HG03439 (cell line): Measurements from ENCODE around the gene AFF1.

Experiments used
- ATAC-seq: cut with Tn5 transposase; IDR thresholded peaks from one replicate; pipeline ENCODE4 v1.9.1; 2021; ENCODE audit warnings: mild to moderate bottlenecking, moderate library complexity; ENCODE audit not compliant: unreplicated experiment

Gene AFF1

DNA sequence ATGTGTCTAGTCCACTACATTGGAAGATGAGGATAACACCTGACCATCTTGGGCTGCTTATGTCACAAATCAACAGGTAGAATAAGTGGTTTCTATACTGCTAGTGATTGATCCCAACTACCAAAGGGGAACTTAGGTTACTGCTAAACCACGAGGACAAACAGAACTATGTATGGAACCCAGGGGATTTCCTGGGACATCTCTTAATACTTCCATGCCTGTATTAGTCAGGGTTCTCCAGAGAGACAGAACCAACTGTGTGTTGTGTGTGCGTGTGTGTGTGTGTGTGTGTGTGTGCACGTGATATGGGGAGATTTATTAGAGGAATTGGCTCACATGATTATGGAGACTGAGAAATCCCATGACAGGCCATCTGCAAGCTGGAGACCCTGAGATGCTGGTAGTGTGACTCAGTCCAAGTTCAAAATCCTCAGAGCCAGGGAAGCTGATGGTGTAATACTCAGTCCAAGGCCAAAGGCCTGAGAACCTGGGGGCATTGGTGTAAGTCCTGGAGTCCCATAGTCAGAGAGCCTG lies 16.2 kb upstream of the AFF1 start:
- no peak for ATAC-seq

DNA sequence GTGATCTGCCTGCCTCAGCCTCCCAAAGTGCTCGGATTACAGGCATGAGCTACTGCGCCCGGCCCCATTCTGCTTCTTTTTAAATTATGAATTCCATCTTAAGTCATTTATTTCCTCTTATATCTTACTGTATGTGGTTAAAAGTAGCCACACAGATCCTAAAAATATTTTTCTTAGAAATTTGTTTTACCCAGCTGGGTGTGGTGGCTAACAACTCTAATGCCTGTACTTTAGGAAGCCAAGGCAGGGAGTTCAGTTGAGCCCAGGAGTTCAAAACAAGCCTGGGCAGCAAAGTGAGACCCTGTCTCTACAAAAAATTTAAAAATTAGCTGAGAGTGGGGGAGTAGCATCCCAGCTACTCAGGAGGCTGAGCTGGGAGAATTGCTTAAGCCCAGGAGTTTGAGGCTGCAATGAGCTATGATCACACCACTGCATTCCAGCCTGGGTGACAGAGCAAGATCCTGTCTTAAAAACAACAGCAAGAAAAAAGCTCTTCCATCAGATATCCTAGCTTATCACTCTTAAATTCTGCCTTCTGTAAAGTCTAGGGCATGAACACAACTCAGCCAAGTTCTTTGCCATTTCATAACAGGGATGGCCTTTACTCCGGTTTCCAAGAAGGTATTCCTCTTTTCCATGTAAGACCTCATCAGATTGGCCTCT lies 15.1 kb upstream of the AFF1 start:
- ATAC-seq: no peak

GRCh38 chr4:86921608-86922252 lies 13.1 kb upstream of the AFF1 start:
- ATAC-seq: no peak

DNA sequence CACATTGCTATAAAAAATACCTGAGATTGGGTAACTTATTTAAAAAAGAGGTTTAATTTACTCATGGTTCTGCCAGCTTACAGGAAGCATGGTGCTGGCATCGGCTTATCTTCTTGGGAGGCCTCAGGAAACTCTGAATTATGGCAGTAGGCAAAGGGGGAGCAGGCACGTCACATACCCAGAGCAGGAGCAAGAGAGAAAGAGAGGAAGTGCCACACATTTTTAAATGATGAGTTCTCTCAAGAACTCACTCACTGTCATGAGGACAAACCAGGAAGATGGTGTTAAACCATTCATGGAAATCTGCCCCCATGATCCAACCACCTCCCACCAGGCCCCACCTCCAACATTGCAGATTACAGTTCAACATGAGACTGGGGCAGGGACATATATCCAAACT lies 10.0 kb upstream of the AFF1 start:
- no peak for ATAC-seq

GRCh38 chr4:86926435-86927086 lies 8.2 kb upstream of the AFF1 start:
- ATAC-seq: no peak

GRCh38 chr4:86927843-86928395 lies 6.9 kb upstream of the AFF1 start:
- ATAC-seq: no peak

DNA sequence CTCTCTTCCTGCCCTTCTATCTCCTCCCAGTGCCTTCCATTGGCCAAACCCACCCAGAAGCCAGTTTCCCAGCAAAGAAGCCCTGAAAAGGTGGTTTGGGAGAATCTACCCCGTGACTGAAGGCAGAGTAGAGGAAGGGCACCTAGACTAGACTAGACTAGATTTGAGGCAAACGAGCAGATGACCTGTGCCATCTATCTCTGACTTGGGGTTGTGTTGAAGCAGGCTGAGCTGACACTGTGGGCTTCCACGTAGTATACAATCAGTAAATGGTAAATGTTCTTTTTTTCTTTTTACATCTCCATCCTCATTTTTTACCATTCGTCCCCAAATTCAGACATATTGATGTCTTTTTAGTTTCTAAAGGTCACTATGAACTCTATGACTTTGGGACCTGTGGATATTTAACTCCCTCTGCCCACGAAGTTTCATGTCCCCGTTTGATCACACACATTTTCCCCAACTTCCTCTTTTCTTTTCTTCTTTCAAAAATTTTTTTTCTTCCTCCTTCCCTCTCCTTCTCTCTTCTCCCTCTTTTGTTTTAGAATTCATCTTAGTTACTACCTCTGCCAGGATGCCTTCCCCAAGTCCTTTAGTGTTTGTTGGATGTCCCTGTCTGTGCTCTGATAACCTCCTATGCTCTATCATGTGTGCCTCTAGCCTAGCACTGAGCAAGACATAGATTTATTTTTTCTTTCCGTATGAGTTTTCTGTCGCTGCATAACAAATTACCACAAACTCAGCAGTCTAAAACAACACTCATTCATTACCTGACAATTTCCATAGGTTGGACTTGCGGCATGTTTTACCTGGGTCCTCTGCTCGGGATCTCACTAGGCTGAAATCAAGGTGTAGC lies 6.2 kb upstream of the AFF1 start:
- no peak for ATAC-seq

- ATAC-seq: no peak
These were observed 552 bp upstream of the AFF1 start for GRCh38 chr4:86934147-86934770.

DNA sequence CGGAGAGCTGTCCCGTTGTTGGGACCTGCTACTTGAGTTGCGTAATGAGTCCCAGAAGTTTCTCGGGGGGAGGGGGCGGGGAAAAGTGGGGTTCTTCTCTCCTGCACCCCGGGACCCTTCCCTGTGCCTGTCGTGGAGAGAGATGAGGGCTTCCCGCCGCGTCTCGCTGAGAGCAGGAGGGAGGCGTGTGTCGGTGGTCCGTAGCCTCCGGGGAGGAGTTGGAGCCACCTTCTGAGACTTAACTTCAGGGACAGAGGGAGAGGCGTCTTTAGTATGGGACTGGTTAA lies 698 bp downstream of the AFF1 start:
- ATAC-seq: no peak

DNA sequence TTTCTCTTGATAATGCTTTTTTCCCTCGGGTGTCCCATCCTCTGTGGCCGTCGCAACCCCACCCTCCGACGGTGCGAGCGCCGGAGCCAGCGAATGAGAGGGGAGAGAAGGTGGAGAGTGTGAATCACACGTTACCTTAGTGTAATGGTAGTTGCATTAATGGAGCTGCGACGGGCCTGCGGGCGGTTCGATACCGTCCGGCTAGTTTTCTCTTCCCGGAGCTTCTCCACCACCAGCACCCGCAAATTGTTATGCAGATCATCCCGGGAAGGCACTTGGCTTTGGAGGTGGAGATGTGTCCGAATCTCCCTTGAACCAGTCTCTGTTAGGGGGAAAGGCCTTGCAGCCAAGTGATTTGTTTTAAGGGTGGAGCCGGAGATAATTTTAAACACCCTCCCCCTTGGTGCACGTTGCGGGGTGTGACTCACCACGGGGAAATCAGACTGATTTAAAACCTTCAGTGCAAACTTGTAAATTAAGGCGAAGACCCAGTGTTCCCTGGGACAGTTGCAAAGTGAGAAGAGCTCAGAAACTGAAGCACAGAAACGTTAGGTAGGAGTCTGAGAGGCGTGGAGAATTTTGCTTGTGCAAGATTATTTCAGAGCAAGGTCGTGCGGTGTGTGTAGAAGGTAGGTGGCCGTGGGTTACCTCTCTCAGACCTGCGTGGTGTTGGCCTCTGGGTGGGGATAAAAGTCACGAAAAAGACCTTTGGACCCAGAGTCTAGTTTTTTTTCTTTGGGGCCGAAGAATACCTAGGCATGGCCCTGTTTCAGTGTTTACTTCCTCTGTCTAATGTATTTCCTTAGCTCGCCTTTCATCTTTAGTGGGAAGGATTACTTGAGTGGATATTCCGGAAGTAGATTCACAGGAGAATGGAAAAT lies 1.3 kb downstream of the AFF1 start:
- peak; percentile 33 for ATAC-seq

GRCh38 chr4:86938771-86939520 lies 4.1 kb downstream of the AFF1 start:
- ATAC-seq: no peak

DNA sequence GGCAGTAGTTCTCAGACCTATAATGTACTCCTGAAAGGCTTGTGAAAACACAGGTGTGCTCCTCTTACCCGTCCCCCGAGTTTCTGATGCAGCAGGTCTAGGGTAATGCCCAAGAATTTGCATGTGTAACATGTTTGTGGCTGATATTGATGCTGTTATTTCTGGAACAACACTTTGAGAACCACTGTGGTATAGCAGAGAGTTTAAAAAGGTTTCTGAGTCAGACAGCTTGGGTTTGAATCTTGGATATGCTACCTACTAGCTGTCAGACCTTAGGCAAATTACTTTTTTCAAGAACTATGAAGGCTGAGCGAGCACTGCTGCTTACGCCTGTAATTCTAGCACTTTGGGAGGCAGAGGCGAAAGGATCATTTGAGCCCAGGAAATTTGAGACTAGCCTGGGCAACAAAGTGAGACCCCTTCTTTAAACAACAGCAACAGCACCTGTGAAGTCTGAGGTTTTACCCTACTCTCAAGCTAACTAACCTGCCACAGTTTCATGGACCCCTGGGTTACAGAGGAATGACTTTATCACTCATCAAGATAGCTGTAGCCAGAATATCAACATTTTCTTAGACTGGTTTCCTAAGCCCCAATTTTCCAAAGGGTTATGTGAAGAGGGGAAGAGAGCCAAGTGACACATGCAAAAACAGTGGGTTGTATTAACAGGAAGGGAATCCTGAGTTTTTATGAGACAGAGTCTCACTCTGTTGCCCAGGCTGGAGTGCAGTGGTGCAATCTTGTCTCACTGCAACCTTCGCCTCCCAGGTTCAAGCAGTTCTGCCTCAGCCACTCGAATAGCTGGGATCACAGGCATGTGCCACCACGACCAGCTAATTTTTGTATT lies 5.1 kb downstream of the AFF1 start:
- ATAC-seq: peak; percentile 63

DNA sequence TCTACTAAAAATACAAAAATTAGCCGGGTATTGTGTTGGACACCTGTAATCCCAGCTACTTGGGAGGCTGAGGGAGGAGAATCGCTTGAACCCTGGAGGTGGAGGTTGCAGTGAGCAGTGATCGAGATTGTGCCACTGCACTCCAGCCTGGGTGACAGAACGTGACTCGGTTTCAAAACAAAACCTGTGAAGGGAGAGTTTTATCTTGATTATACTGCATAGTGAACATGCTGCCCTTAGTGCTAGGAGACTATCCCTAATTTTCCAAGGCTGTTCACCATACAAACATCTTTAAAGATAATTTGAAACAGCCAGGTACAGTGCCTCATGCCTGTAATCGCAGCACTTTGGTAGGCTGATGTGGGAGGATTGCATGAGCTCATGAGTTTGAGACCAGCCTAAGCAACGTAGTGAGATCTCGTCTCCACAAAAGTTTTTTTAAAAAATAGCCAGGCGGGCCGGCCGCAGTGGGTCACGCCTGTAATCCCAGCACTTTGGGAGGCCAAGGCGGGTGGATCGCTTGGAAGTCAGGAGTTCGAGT lies 6.2 kb downstream of the AFF1 start:
- ATAC-seq: no peak

GRCh38 chr4:86942185-86942666 lies 7.4 kb downstream of the AFF1 start:
- ATAC-seq: no peak

GRCh38 chr4:86944964-86945781 lies 10.4 kb downstream of the AFF1 start:
- ATAC-seq: no peak

GRCh38 chr4:86946868-86947500 lies 12.2 kb downstream of the AFF1 start:
- ATAC-seq: no peak
